T-cell (primary cell): ENCODE data around the gene SSBP3. TPM values are rescaled to one million over a fixed set of nuclear protein-coding genes. Genes with fewer than 3 reads are reported as not detected.

ENCODE experiments used
- ATAC-seq, 4 experiments: fragments of 200-7000 bp in 3 of 4; fragments of 150-1000 bp in 1 of 4; cut with Tn5 transposase; replicated peaks in 1 of 4; 1 replicate in 3 of 4; 2 replicates in 1 of 4; pipeline ENCODE4 v1.10.0; 2021; ENCODE audit warnings: moderate library complexity in 3 of 4, mild to moderate bottlenecking in 2 of 4, moderate number of reproducible peaks in 1 of 4
- CTCF ChIA-PET, 2 donors: fragments of 300-600 bp; sonication (Branson Sonifier 250); formaldehyde crosslinking; loops; one replicate each; lab custom pipeline; 2022; ENCODE audit warnings: antibody characterized with exemption in 2 of 2; lab: Charles Lee
- POLR2A ChIA-PET, 2 donors: fragments of 300-600 bp; sonication (Branson Sonifier 250); formaldehyde crosslinking; loops; one replicate each; lab custom pipeline; 2022; ENCODE audit warnings: antibody characterized with exemption in 2 of 2; lab: Charles Lee
- DNase-seq, 35 experiments: peaks; one replicate each; pipeline versions ENCODE4 v3.0.0 to v3.0.0-alpha.2; 2013 to 2023
- H3K27ac ChIP-seq: one replicate; pipeline ENCODE4 v1.5.1; 2013; ENCODE audit warnings: low read length
- H3K27me3 ChIP-seq, 2 experiments: replicated peaks in 1 of 2; 1 replicate in 1 of 2; 2 replicates in 1 of 2; pipeline versions ENCODE4 v1.6.1 to v1.7.0; 2013; ENCODE audit warnings: low read length in 1 of 2, mixed read lengths in 1 of 2; ENCODE audit not compliant: control insufficient read depth in 2 of 2, insufficient read depth in 2 of 2; ENCODE audit errors: extremely low read depth in 1 of 2
- H3K36me3 ChIP-seq, 2 donors: 1 replicate in 1 of 2; 2 replicates in 1 of 2; pipeline versions ENCODE4 v1.6.1 to v1.7.0; 2013; ENCODE audit warnings: low read length in 1 of 2; ENCODE audit not compliant: control insufficient read depth in 2 of 2, insufficient read depth in 1 of 2; ENCODE audit errors: extremely low read depth in 1 of 2
- H3K4me1 ChIP-seq, 2 experiments: 1 replicate in 1 of 2; 2 replicates in 1 of 2; pipeline versions ENCODE4 v1.6.1 to v1.7.0; 2013; ENCODE audit warnings: low read length in 2 of 2, mixed read lengths in 1 of 2; ENCODE audit not compliant: insufficient read depth in 2 of 2, control insufficient read depth in 1 of 2; ENCODE audit errors: extremely low read depth in 1 of 2
- H3K4me3 ChIP-seq, 2 donors: 1 replicate in 1 of 2; 2 replicates in 1 of 2; pipeline versions ENCODE4 v1.5.1 to v1.7.0; 2013; ENCODE audit warnings: mild to moderate bottlenecking in 2 of 2, low read length in 1 of 2, moderate library complexity in 1 of 2; ENCODE audit not compliant: control insufficient read depth in 1 of 2; ENCODE audit errors: extremely low read depth in 1 of 2
- H3K9me3 ChIP-seq: 2 replicates; pipeline ENCODE4 v1.7.0; 2013
- H3K27ac Mint-ChIP-seq, 2 donors: one replicate each; pipeline ENCODE4 v1.8.0; 2020 to 2021; ENCODE audit warnings: mild to moderate bottlenecking in 2 of 2, mixed read lengths in 2 of 2
- H3K27me3 Mint-ChIP-seq, 2 donors: one replicate each; pipeline ENCODE4 v1.8.0; 2021 to 2022; ENCODE audit warnings: mixed read lengths in 2 of 2
- H3K36me3 Mint-ChIP-seq: one replicate; pipeline ENCODE4 v1.8.0; 2021; ENCODE audit warnings: mixed read lengths
- H3K4me1 Mint-ChIP-seq, 3 donors: one replicate each; pipeline ENCODE4 v1.8.0; 2020 to 2022; ENCODE audit warnings: mixed read lengths in 3 of 3, mild to moderate bottlenecking in 1 of 3
- H3K4me3 Mint-ChIP-seq, 3 donors: one replicate each; pipeline ENCODE4 v1.8.0; 2020 to 2022; ENCODE audit warnings: mild to moderate bottlenecking in 3 of 3, mixed read lengths in 3 of 3, moderate library complexity in 3 of 3
- H3K9me3 Mint-ChIP-seq, 3 donors: one replicate each; pipeline ENCODE4 v1.8.0; 2020 to 2022; ENCODE audit warnings: mixed read lengths in 3 of 3
- WGBS: methylation state at CpG from one replicate; pipeline ENCODE4 v1.1.5; 2013; ENCODE audit warnings: missing lambda C conversion rate; ENCODE audit not compliant: insufficient coverage; 5-methylcytosine and 5-hydroxymethylcytosine counted together
- total RNA-seq, 35 experiments: library from RNA in 6 of 35; stranded (reverse) in 6 of 35; fragments of 120-200 nt in 1 of 35; gene quantifications; one replicate each; pipeline versions ENCODE4 v1.2.1 to v1.2.4 and lab custom pipeline; 2013 to 2026

Gene SSBP3
- total RNA-seq, 5 donors from 2014 or later (not counting 1 experiment from before 2014, with no cell fraction given) = 51.5 to 84.5 (median 69.2) TPM

GRCh38 chr1:54225378-54225777 is 180.8 kb downstream of the SSBP3 start:
- Histone ChIP-seq H3K27ac (no peak overlapping the region), H3K9me3 (no peaks in the 10 kb centered on the region), H3K36me3 (peaks cover 5 to 28% of the 10 kb centered on the region in 2 donors), H3K27me3 (no peaks in the 10 kb centered on the region), H3K4me3 (no peak overlapping the region), H3K4me1 (no peaks in the 10 kb centered on the region)
- ChIA-PET CTCF (no interaction called here), POLR2A (no interaction called here)
- H3K27me3 Mint-ChIP-seq = no peaks in the 10 kb centered on the region
- H3K27ac Mint-ChIP-seq = no peak overlapping the region
- no peak for DNase-seq
- H3K9me3 Mint-ChIP-seq = no peaks in the 10 kb centered on the region
- H3K4me3 Mint-ChIP-seq = no peak overlapping the region
- no peak for ATAC-seq
- WGBS = 63% methylated on average over 1 of the region's 6 CpGs
- peaks cover 6 to 22% (median 13%) of the 10 kb centered on the region in 3 donors for H3K4me1 Mint-ChIP-seq
- H3K36me3 Mint-ChIP-seq = peaks cover 16% of the 10 kb centered on the region

- H3K27ac ChIP-seq = no peak overlapping the region
- no peaks in the 10 kb centered on the region for H3K9me3 Mint-ChIP-seq
- DNase-seq (no peak), ATAC-seq (no peak)
- CTCF ChIA-PET = no interaction called here
- H3K27me3 Mint-ChIP-seq = no peaks in the 10 kb centered on the region
- no peaks in the 10 kb centered on the region for H3K27me3 ChIP-seq
- H3K27ac Mint-ChIP-seq = no peak overlapping the region
- H3K4me1 Mint-ChIP-seq = peaks cover 2 to 19% (median 6%) of the 10 kb centered on the region in 3 donors
- no peak overlapping the region for H3K4me3 Mint-ChIP-seq
- no peaks in the 10 kb centered on the region for H3K9me3 ChIP-seq
- peaks cover 13% of the 10 kb centered on the region for H3K36me3 Mint-ChIP-seq
- no peaks in the 10 kb centered on the region for H3K4me1 ChIP-seq
- H3K36me3 ChIP-seq = peaks cover 5 to 28% of the 10 kb centered on the region in 2 donors
- no peak overlapping the region for H3K4me3 ChIP-seq
- 91% methylated on average over 4 of the region's 6 CpGs for WGBS
- POLR2A ChIA-PET = no interaction called here
These were observed 182.0 kb downstream of the SSBP3 start for GRCh38 chr1:54224233-54224632.

- Histone ChIP-seq H3K9me3 (no peaks in the 10 kb centered on the region), H3K27ac (no peak overlapping the region), H3K4me1 (no peaks in the 10 kb centered on the region), H3K36me3 (peaks cover 5 to 30% of the 10 kb centered on the region in 2 donors), H3K4me3 (no peak overlapping the region), H3K27me3 (no peaks in the 10 kb centered on the region)
- Mint-ChIP-seq H3K27ac (peak overlapping the region in 1 of 2 donors; percentile 8), H3K9me3 (no peaks in the 10 kb centered on the region), H3K27me3 (no peaks in the 10 kb centered on the region), H3K4me1 (peaks cover 0 to 15% (median 3%) of the 10 kb centered on the region in 3 donors), H3K4me3 (no peak overlapping the region), H3K36me3 (peaks cover 12% of the 10 kb centered on the region)
- ATAC-seq = no peak
- 93% methylated on average over 9 of the region's 16 CpGs for WGBS
- no peak for DNase-seq
- CTCF ChIA-PET = no interaction called here
- POLR2A ChIA-PET = no interaction called here
These were observed 182.6 kb downstream of the SSBP3 start for GRCh38 chr1:54223441-54224202.

- no peak overlapping the region for H3K4me3 ChIP-seq
- no peaks in the 10 kb centered on the region for H3K9me3 Mint-ChIP-seq
- POLR2A ChIA-PET = no interaction called here
- no peaks in the 10 kb centered on the region for H3K4me1 ChIP-seq
- peaks cover 0 to 15% (median 3%) of the 10 kb centered on the region in 3 donors for H3K4me1 Mint-ChIP-seq
- H3K36me3 ChIP-seq = peaks cover 10 to 35% of the 10 kb centered on the region in 2 donors
- peak overlapping the region in 1 of 2 donors; percentile 7 for H3K27ac Mint-ChIP-seq
- no peaks in the 10 kb centered on the region for H3K9me3 ChIP-seq
- CTCF ChIA-PET = no interaction called here
- ATAC-seq (no peak), DNase-seq (no peak)
- no peak overlapping the region for H3K27ac ChIP-seq
- no peak overlapping the region for H3K4me3 Mint-ChIP-seq
- 93% methylated on average over 3 of the region's 6 CpGs for WGBS
- H3K27me3 ChIP-seq = no peaks in the 10 kb centered on the region
- peaks cover 19% of the 10 kb centered on the region for H3K36me3 Mint-ChIP-seq
- H3K27me3 Mint-ChIP-seq = no peaks in the 10 kb centered on the region
These were observed 183.5 kb downstream of the SSBP3 start for GRCh38 chr1:54222711-54223110.

- Histone ChIP-seq H3K4me1 (no peaks in the 10 kb centered on the region), H3K36me3 (peaks cover 10 to 43% of the 10 kb centered on the region in 2 donors), H3K27ac (no peak overlapping the region), H3K4me3 (no peak overlapping the region), H3K27me3 (no peaks in the 10 kb centered on the region), H3K9me3 (no peaks in the 10 kb centered on the region)
- DNase-seq (no peak), ATAC-seq (peak in 1 of 4 experiments; percentile 25)
- ChIA-PET CTCF (no interaction called here), POLR2A (no interaction called here)
- H3K27ac Mint-ChIP-seq = peak overlapping the region in 1 of 2 donors; percentile 64
- H3K4me3 Mint-ChIP-seq = no peak overlapping the region
- 97% methylated on average over 4 of the region's 7 CpGs for WGBS
- no peaks in the 10 kb centered on the region for H3K9me3 Mint-ChIP-seq
- no peaks in the 10 kb centered on the region for H3K27me3 Mint-ChIP-seq
- peaks cover 24% of the 10 kb centered on the region for H3K36me3 Mint-ChIP-seq
- H3K4me1 Mint-ChIP-seq = peaks cover 0 to 21% (median 3%) of the 10 kb centered on the region in 3 donors
These were observed 184.2 kb downstream of the SSBP3 start for GRCh38 chr1:54221867-54222484.

- H3K4me3 Mint-ChIP-seq = no peak overlapping the region
- H3K4me1 Mint-ChIP-seq = peaks cover 0 to 21% (median 3%) of the 10 kb centered on the region in 3 donors
- H3K36me3 ChIP-seq = peaks cover 10 to 50% of the 10 kb centered on the region in 2 donors
- H3K27ac ChIP-seq = no peak overlapping the region
- no peaks in the 10 kb centered on the region for H3K9me3 Mint-ChIP-seq
- no peaks in the 10 kb centered on the region for H3K27me3 Mint-ChIP-seq
- H3K27me3 ChIP-seq = no peaks in the 10 kb centered on the region
- CTCF ChIA-PET = no interaction called here
- no peaks in the 10 kb centered on the region for H3K4me1 ChIP-seq
- H3K9me3 ChIP-seq = no peaks in the 10 kb centered on the region
- peaks cover 30% of the 10 kb centered on the region for H3K36me3 Mint-ChIP-seq
- ATAC-seq = no peak
- H3K27ac Mint-ChIP-seq = no peak overlapping the region
- POLR2A ChIA-PET = no interaction called here
- no peak overlapping the region for H3K4me3 ChIP-seq
- no peak for DNase-seq
- 95% methylated on average over 9 of the region's 12 CpGs for WGBS
These were observed 184.9 kb downstream of the SSBP3 start for GRCh38 chr1:54221113-54221834.
